Epithelial cell of proximal tubule (primary cell): Measurements from ENCODE around the gene ANKRD11. TPM values are rescaled to one million over a fixed set of nuclear protein-coding genes. Genes with fewer than 3 reads are reported as not detected.

Experiments
- DNase-seq: peaks from one replicate; pipeline ENCODE4 v3.0.0-alpha.2; 2011; ENCODE audit warnings: low read depth
- H3K4me3 ChIP-seq: 2 replicates; pipeline ENCODE4 v1.5.1; 2011; ENCODE audit warnings: low read depth, mild to moderate bottlenecking, low read length
- CTCF ChIP-seq: conservative IDR thresholded peaks from 2 replicates; pipeline ENCODE4 v1.5.1; 2012; ENCODE audit warnings: low read depth, mild to moderate bottlenecking, low read length
- total RNA-seq: library from RNA; depleted of rRNA; stranded (reverse); fragments of >200 nt; gene quantifications from 2 replicates; pipeline ENCODE4 v1.2.3, GENCODE V29; 2015

Gene ANKRD11
- total RNA-seq, 1 donor from 2014 or later, result 44.3 TPM

- peak overlapping the region; percentile 94 for H3K4me3 ChIP-seq
- no peak for TF ChIP-seq CTCF
- DNase-seq, result no peak
Measured at GRCh38 chr16:89506791-89507191, 16.4 kb upstream of the ANKRD11 start.

- H3K4me3 ChIP-seq, result peak overlapping the region; percentile 21
- DNase-seq, result no peak
- TF ChIP-seq CTCF, result no peak
Measured at GRCh38 chr16:89506113-89506504, 15.7 kb upstream of the ANKRD11 start.

- peak overlapping the region; percentile 21 for H3K4me3 ChIP-seq
- peak; percentile 68 for DNase-seq
- TF ChIP-seq CTCF, result no peak
Measured at GRCh38 chr16:89505204-89506112, 15.1 kb upstream of the ANKRD11 start.

GRCh38 chr16:89504091-89504490 is 13.7 kb upstream of the ANKRD11 start:
- no peak for DNase-seq
- TF ChIP-seq CTCF, result no peak
- no peak overlapping the region for H3K4me3 ChIP-seq

GRCh38 chr16:89502081-89502843 is 11.9 kb upstream of the ANKRD11 start:
- no peak overlapping the region for H3K4me3 ChIP-seq
- TF ChIP-seq CTCF, result peak; percentile 6
- DNase-seq, result peak; percentile 55

GRCh38 chr16:89499767-89500166 is 9.4 kb upstream of the ANKRD11 start:
- no peak for TF ChIP-seq CTCF
- H3K4me3 ChIP-seq, result no peak overlapping the region
- DNase-seq, result no peak
